HL-60 (cell line): ENCODE measurements around the gene AKR1E2.

Source experiments
- DNase-seq, 2 experiments: peaks; one replicate each; pipeline ENCODE4 v3.0.0-alpha.2; 2010 to 2020; ENCODE audit warnings: low read depth in 1 of 2, low spot score in 1 of 2
- H3K27ac ChIP-seq: fragments of 250-450 bp; sonication (Bioruptor Pico); replicated peaks from 2 replicates; pipeline ENCODE4 v1.5.1; 2020; ENCODE audit warnings: mild to moderate bottlenecking, moderate library complexity
- H3K27me3 ChIP-seq: fragments of 250-450 bp; sonication (Bioruptor Pico); 2 replicates; pipeline ENCODE4 v1.5.1; 2021; ENCODE audit warnings: mild to moderate bottlenecking, moderate library complexity; ENCODE audit not compliant: insufficient read depth, poor library complexity, severe bottlenecking
- H3K4me3 ChIP-seq: replicated peaks from 2 replicates; pipeline ENCODE4 v1.5.1; 2011; ENCODE audit warnings: mild to moderate bottlenecking, control low read depth, low read length; ENCODE audit not compliant: insufficient read depth
- CTCF ChIP-seq: IDR thresholded peaks from one replicate; pipeline ENCODE4 v1.5.1; 2011; ENCODE audit warnings: low read length, control low read depth, inconsistent platforms; ENCODE audit not compliant: insufficient read depth
- GABPA ChIP-seq: IDR thresholded peaks from 2 replicates; pipeline ENCODE4 v1.6.1; 2012; ENCODE audit warnings: low read depth
- POLR2AphosphoS5 ChIP-seq: IDR thresholded peaks from 2 replicates; pipeline ENCODE4 v1.6.1; 2012; ENCODE audit warnings: low read depth
- REST ChIP-seq: IDR thresholded peaks from 2 replicates; pipeline ENCODE4 v1.6.1; 2012; ENCODE audit warnings: low read depth; ENCODE audit not compliant: insufficient replicate concordance
- SPI1 ChIP-seq: IDR thresholded peaks from 2 replicates; pipeline ENCODE4 v1.6.1; 2012; ENCODE audit warnings: low read depth, mild to moderate bottlenecking, borderline replicate concordance
- long read RNA-seq: library from polyadenylated mRNA; unstranded; transcript quantifications from one replicate; pipeline ENCODE4 v2.0.0, GENCODE V29; 2020

Gene AKR1E2
- long read RNA-seq = 0 reads

- DNase-seq = peak; percentile 5 to 8
- H3K27me3 ChIP-seq = no peaks in the 10 kb centered on the region
- TF ChIP-seq CTCF (no peak), POLR2AphosphoS5 (no peak)
- no peak within 1 kb of the TSS for H3K27ac ChIP-seq
- H3K4me3 ChIP-seq = peak within 1 kb of the TSS; percentile 21; the same call in 1 of the 2 replicates
Observed at GRCh38 chr10:4825868-4826791, at the start of gene AKR1E2. TSS of gene AKR1E2 (plus strand) at chr10:4826207. CDS start at chr10:4826325, 118 bp downstream.

GRCh38 chr10:4776234-4776638 is 49.8 kb upstream of the AKR1E2 start:
- no peaks in the 10 kb centered on the region for H3K27me3 ChIP-seq
- H3K4me3 ChIP-seq = no peak overlapping the region
- TF ChIP-seq GABPA (no peak), REST (no peak), SPI1 (no peak), CTCF (no peak), POLR2AphosphoS5 (no peak)
- DNase-seq = no peak
- no peak overlapping the region for H3K27ac ChIP-seq

DNA sequence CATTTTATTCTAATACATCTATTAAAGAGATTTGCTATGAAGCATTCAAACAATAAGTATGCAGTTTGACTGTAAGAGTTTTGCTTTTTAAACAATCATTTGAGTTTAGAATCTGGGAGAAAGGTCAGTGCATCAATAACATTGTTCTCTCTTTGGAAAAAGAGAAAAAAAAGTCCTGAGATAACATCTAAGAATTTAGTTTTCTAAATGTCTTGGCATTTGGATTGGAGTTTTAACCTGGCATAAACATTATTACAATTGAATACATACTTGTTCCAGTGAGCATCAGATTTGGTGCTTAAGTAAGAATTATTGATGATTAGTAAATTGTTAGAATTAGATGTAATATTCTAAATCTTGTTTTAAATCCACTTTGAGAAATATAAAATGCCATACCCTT is 47.2 kb upstream of the AKR1E2 start:
- Histone ChIP-seq H3K4me3 (no peak overlapping the region), H3K27me3 (no peaks in the 10 kb centered on the region), H3K27ac (no peak overlapping the region)
- DNase-seq = no peak
- no peak for TF ChIP-seq REST
- no peak for TF ChIP-seq SPI1
- no peak for TF ChIP-seq POLR2AphosphoS5
- no peak for TF ChIP-seq GABPA
- TF ChIP-seq CTCF = no peak

DNA sequence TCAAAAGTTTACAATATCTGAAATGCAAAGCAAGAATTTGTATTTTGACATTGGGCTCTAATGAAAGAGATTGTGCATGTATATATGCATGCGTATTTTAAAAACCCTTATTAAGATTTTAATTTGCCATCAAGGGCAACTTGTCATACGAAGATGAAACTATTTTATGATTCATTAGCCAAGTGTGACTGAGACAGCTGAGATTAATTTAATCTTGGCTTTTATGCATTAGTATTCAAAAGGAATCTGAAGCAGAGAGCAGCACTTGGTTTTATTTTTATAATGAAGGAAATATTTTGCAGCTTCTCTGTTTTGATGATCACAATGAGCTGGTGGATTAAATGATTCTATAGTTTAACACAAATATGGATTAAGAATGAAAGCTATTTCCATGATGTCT is 45.9 kb upstream of the AKR1E2 start:
- no peak overlapping the region for H3K27ac ChIP-seq
- no peak overlapping the region for H3K4me3 ChIP-seq
- no peak for DNase-seq
- no peak for TF ChIP-seq GABPA
- TF ChIP-seq REST = no peak
- TF ChIP-seq SPI1 = no peak
- TF ChIP-seq POLR2AphosphoS5 = no peak
- no peak for TF ChIP-seq CTCF
- H3K27me3 ChIP-seq = no peaks in the 10 kb centered on the region
